ENCODE measurements around the gene RRP1B.
"Not testable (repeated sequence)": the region's sequence is repeated elsewhere in the genome, so short reads cannot be mapped to it uniquely, and the experiment has no call there.

Gene RRP1B

DNA sequence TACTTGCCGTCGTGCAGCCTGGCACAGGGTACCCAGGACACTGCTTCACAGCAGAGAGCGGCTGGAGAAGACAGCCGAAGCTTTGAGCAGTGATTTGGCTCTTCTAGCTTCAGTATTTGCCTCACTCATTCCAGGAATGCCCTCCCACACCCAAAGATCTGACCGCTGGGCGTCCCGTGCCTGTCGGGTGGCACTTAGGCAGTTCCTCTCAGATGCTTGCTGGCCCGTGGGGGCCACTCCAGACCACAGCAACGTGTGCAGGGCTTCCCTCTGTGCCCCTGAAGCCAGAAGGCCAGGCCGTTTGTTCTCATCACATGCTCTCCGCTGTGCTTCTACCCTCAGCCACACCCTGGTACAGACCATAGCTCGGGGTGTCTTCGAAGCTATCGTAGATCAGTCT lies 17.0 kb downstream of the RRP1B start:
- no peak for DNase-seq (ENCODE audit: low spot score)

DNA sequence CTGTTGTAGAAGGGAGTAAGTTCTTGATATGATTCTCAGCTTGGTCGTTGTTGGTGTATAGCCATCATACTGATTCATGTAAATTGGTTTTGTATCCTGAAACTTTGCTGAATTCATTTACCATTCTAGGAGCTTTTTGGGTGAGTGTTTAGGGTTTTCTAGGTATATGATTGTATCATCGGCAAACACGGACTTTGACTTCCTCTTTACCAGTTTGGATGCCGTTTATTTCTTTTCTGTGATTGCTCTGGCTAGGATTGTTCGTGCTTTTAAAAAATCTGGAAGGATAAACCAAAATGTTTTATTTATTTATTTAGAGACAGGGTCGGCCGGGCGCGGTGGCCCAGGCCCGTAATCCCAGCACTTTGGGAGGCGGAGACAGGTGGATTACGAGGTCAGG lies 20.6 kb downstream of the RRP1B start:
- no peak for DNase-seq (ENCODE audit: low spot score)

DNA sequence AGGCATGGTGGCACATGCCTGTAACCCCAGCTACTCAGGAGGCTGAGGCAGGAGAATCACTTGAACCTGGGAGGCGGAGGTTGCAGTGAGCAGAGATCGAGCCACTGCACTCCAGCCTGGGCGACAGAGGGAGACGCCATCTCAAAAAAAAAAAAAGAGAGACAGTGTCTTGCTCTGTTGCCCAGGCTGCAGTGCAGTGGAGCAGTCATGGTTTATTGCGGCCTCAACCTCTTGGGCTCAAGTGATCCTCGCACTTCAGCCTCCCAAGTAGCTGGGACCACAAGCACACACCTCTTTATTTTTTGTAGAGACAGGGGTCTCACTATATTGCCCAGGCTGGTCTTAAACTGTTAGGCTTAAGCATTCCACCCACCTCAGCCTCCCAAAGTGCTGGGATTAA lies 21.1 kb downstream of the RRP1B start:
- DNase-seq (ENCODE audit: low spot score) = not testable (repeated sequence)

DNA sequence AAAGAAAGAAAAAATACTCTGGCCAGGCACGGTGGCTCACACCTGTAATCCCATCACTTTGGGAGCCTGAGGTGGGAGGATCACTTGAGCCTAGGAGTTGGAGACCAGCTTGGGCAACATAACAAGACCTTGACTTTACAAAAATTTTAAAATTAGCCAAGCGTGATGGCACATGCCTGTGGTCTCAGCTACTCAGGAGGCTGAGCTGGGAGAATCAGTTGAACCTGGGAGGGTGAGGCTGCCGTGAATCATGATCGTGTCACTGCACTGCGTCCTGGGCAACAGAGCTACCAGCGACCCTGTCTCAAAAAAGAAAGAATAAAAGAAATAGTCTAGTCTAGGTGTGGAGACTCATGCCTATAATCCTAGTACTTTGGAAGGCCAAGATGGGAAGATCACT lies 22.3 kb downstream of the RRP1B start:
- DNase-seq (ENCODE audit: low spot score) = no peak

DNA sequence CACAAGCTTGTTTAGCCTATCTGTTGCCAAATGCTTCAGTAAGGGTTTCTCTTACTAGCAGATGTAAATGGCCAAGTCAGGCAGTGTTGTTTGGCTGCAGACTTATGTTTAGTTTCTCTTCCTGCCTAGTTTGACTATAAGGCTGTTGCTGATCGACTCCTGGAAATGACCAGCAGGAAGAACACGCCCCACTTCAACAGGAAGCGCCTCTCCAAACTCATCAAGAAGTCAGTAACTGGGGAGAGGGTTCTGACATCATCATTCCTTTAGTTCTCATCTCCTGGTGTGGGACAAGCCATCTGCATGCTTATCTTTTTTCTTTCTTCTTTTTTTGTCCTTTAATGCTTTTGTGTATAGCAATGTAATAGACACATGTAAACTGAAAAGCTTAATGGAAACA lies 25.1 kb downstream of the RRP1B start:
- no peak for DNase-seq (ENCODE audit: low spot score)

DNA sequence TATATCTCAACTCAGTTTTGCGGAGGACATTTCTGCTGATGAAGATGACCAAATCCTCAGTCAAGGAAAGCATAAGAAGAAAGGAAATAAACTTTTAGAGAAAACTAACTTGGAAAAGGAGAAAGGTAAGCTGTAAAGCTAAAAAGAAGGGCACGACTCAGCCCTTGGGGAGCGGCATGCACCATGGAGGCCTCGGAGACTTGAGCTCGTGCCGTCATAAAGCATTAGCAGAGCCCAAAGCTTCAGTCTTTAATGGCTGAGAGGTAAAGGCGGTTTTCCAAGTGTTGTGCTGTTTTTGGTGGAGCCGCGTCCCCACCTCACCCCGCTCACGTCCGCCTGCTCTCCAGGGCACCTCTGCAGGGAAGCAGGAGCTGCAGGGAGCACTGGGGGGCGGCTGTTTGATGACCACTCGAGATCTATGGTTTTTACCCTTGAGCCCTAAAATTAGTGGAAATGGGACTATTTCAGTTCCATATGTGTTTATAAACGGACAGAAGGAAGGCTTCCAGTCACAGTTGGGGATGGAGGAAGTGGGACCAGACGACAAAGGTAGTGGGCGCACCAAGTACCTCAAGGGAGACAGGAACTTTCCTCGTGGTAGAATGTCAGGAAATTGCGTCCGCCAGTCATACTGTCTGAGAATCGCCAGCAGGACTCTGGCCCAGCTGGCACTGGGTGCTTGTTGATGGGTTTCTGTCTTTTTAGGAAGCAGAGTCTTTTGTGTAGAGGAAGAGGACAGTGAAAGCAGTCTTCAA lies 27.6 kb downstream of the RRP1B start:
- no peak for DNase-seq (ENCODE audit: low spot score)

DNA sequence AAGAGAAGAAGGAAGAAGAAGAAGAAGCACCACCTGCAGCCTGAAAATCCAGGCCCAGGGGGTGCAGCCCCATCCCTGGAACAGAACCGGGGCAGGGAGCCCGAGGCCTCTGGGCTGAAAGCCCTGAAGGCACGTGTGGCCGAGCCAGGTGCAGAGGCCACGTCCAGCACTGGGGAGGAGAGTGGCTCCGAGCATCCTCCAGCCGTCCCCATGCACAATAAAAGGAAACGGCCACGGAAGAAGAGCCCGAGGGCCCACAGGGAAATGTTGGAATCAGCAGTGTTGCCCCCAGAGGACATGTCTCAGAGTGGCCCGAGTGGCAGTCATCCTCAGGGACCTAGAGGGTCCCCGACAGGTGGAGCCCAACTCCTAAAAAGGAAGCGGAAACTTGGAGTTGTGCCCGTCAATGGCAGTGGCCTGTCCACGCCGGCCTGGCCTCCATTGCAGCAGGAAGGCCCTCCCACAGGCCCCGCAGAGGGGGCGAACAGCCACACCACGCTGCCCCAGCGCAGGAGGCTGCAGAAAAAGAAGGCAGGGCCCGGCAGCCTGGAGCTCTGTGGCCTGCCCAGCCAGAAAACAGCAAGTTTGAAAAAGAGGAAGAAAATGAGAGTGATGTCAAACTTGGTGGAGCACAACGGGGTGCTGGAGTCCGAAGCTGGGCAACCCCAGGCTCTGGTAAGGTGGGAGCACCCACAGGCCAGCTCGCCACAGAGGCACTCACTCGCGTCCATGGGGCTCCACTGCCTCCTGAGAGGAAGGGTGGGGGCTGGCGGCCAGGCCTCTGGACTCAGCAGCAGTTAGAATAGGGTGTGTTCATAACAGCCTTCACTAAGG lies 28.4 kb downstream of the RRP1B start:
- no peak for DNase-seq (ENCODE audit: low spot score)

DNA sequence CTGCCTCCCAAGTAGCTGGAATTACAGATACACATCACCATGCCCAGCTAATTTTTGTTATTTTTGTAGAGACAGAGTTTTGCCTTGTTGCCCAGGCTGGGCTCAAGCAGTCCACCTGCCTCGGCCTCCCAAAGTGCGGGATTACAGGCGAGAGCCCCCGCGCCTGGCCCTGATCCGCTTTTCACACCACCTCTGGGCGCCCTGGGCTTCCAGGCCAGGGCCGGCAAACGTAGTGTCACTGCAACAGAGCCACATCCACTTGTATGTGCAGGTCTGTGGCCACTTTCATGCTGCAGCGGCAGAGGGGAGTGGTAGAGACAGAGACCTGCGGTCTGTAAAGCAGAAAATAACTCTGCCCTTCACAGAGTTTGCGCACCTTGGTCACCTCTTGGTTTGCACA lies 29.5 kb downstream of the RRP1B start:
- no peak for DNase-seq (ENCODE audit: low spot score)

DNA sequence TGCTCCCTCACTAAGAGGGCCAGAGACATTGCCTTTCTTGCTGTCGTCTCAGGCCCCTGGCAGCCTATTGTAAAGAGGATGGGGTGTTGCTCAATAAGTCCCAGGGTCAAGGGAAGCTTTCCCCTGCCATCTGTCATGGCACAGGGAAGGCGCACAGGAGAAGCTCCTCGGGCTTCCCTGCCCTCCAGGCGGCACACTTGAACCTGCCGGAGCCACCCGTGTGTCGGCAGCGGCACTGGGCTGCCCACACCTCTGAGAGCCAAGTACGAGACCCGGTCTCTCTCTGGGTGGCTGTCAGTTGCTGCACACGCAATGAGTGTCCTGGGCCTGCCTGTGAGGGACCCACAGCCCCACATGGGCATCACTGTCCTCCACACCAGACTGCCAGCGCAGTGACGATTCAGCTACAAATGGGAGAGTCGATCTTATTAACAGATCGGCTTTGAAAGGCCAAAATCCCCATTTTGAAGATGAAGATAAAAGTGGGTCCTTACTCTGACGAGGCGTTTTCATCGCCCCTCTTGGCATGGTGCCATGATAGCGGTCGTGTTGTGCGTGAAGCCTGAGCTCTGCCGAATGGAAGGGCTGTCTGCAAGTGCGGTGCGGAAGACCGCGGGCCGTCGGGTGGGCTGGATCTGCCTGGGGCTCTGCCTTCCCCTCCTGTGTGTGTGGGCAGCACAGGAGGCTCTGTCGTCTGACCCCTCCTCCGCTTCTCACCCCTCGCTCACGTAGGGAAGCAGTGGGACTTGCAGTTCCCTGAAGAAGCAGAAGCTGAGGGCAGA lies 30.4 kb downstream of the RRP1B start:
- DNase-seq (ENCODE audit: low spot score) = no peak

DNA sequence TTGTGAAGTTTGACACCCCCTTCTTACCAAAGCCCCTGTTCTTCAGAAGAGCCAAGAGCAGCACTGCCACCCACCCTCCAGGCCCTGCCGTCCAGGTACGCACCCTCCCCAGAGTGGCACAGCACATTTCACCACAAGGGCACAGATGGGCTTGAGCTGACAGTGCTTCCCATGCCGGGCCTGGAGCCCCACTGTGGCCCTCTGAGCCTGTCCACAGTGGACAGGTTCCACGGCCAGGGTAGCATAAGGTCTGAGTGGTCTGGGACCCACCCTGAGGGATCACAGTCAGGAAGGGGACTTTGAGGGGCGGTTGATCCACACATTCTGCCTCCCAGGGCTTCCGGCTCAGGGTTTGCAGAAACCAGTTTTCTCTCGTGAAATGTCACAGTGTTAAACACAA lies 31.0 kb downstream of the RRP1B start:
- no peak for DNase-seq (ENCODE audit: low spot score)

DNA sequence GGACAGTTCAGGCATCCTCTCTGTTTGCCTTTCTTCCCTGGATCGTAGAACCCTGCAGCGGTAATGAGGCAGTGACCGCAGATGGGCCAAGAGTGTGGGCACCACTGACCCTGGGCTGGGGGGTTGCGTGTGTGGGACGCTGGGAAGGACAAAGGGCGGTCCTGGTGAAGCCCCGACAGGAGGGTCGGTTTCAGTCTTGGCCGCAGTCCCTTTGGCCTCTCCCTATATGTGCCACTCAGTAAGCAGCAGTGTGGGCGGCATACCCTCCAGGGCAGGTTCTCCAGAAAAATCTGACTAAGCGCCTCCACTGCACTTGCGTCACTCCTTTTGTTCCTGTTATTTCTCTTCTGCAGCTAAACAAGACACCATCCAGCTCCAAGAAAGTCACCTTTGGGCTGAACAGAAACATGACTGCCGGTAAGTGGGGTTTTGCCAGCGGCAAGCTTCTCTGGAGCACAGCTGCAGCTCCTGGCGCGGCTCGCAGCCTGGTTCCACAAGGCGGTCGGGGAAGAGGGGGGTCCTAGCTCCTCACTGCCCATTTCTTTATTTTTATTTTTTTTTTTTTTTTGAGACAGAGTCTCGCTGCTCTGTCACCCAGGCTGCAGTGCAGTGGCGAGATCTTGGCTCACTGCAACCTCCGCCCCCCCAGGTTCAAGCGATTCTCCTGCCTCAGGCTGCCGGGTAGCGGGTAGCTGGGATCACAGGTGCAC lies 31.9 kb downstream of the RRP1B start:
- no peak for DNase-seq (ENCODE audit: low spot score)

DNA sequence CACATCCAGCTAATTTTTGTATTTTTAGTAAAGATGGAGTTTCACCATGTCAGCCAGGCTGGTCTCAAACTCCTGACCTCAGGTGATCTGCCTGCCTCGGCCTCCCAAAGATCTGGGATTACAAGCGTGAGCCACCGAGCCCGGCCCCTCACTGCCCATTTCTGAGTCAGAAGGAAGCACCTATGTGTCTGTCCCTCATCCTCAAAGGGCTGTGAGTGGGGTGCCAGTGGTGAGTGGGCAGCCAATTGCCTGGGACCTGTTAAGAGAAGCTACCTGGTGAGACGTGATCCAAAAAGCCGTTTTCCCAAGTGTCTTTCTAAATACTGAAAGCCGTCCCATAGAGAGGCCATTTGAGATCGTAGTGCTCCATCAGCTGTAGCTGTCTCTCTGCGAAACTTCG lies 32.4 kb downstream of the RRP1B start:
- DNase-seq (ENCODE audit: low spot score) = no peak

DNA sequence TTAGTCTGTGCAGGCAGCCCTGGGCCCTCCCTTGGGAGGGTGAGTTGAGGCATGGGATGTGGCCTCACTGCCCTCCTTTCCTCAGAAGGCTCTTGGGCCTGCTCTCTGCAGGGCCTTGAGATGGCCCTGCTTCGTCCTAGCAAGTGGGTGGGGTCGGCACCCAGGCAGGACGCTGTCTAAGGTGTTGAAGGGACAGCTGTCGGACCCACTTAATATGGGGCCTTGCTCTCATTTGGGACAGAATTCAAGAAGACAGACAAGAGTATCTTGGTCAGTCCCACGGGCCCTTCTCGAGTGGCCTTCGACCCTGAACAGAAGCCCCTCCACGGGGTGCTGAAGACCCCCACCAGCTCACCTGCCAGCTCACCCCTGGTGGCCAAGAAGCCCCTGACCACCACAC lies 33.6 kb downstream of the RRP1B start:
- DNase-seq (ENCODE audit: low spot score) = no peak

DNA sequence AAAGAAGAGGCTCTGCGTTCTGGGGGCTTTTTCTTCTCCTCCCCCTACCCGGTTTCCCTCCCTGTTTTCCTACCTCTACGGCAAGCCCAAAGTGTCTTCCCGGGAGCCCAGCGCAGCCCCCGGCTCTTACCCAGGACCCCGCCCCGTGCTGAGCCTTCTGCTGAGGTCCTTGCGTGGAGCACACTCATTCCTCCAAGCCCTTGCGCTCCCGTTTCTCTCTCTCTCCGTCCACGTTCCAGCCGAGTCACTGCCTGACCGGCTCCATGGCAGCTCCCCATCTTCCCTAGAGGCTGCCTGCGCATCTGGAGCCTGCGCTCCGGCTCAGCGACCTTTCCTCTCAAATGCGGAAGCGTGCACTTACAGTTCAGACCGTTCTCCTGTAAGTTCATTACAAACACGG lies 34.6 kb downstream of the RRP1B start:
- no peak for DNase-seq (ENCODE audit: low spot score)

DNA sequence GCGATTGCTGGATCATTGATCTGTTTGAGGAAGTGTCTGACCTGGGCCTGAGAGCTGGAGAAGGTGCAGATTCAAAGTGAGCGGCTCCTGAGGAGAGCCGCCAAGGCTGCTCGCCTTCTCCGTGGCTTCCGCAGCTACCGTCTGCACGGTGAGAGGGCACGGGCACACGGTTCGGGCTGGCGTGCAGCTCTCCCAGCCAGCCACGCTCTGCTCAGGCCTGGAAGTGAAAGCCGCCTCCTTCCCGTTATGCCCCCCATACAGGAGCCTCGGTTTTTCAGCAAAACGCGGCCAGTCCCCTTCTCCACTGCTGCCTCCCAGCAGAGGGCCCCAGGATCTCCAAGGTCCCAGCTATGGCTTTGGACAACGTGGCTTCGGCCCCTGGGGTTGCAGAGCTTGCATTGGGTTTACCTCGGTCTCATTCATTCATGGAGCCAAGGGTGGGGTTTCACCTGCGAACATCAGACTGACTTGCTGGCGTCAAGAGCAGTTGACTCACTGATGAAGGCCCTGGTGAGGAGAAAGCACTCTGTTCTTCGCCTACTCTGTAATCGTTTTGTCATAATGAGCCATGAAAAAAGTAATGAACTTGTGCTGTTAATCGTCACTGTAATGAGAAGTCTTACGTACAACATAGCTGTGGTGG lies 35.2 kb downstream of the RRP1B start:
- DNase-seq (ENCODE audit: low spot score) = no peak

DNA sequence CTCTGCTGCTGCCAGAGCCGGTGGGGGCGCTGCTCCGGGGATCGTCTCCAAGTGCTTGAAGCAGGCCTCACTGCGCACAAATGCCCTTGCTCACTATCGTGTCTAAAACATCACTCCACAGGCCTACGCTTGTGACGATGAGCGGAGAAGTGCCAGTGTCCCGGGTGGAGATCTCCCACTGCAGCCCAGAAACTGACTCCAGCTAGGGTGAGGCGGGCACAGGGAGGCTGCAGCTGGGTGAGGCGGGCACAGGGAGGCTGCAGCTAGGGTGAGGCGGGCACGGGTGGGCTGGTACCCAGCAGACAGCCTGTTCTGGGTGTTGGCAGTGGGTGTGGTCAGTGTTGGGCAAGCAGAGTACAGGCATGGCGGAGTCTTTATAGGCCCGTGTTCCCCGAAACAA lies 36.9 kb downstream of the RRP1B start:
- no peak for DNase-seq (ENCODE audit: low spot score)

DNA sequence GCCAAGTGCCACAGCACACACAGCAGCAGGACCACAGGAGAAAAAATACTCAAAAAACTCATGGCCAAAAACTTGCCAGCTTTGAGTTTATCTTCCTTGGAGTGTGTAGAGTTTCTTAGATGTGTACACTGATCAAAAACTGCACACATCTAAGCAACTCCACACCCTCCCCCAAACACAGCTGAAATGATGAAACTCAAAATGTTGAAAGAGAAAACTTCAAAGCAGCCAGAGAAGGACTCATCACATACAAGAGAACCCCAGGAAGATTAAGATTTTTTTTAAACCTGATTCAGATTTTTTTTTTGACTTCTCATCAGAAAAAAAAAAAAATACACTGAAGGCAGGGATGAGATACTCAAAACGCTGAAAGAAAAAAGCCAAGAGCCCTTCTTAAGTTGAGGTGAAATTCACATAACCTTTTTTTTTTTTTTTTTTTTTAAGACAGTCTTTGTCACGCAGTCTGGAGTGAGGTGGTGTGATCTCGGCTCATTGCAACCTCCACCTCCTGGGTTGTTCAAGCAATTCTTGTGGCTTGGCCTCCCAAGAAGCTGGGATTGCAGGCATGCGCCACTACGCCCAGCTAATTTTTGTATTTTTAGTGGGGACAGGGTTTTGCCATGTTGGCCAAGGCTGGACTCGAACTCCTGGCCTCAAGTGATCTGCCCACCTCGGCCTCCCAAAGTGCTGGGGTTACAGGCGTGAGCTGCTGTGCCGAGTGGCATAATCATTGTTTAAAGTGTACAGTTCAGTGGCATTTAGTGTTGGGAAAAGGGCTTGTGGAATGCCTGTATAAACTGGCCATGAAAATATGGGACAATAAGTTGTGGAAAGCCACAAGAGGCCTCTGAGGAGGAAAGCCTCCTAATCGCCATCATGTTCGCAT lies 38.6 kb downstream of the RRP1B start:
- DNase-seq (ENCODE audit: low spot score) = no peak

DNA sequence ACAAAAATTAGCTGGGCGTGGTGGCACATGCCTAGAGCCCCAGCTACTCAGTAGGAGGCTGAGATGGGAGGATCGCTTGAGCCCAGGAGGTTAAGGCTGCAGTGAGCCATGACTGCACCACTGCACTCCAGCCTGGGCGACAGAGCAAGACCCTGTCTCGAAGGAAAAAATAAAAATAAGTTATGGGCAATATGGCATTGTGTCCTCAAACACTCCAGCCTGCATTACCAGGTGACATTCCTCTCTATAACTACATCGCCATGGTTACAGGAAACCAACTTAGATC lies 40.1 kb downstream of the RRP1B start:
- DNase-seq (ENCODE audit: low spot score) = not testable (repeated sequence)

DNA sequence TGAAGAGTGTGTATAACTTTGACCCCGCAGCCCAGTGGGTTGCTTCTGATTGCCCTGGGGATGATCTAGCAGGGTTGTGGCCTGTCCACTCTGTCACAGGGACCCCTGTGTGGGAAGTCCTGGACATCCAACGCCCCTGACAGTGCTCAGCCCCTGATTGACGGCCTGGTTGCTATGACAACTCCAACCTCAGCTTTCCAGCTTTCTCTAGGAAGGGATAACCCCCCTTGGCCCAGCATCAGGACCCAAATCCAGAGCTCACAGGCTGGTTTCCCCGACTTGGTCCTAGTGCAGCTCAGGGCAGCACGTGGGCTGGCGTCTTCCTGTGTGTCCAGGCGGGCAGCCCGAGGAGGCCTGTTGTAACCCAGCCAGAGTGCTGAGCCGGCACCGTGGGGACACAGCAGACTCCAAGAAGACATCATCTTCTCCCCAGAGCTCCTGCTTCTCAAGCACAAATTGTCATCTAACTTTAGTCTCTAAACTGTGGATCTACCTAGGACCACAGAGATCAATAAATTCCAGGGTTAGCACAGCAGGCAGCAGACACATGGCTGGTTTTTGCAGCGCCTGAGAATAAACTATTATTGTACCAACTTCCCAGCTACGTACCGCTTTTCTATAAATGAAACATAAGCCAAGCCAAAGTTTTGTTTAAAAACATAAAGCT lies 40.7 kb downstream of the RRP1B start:
- no peak for DNase-seq (ENCODE audit: low spot score)
